ENCODE data around the gene CDRT4. TPM values are rescaled to one million over a fixed set of nuclear protein-coding genes. Genes with fewer than 3 reads are reported as not detected.

Gene CDRT4
- total and polyA plus RNA-seq, 10 of the 15 experiments (the other 5 are each of a cell fraction or from before 2014, with no cell fraction given) = 0.11 to 1.3 (median 0.51) TPM; not detected in 3

GRCh38 chr17:15456972-15457722 lies 10.3 kb downstream of the CDRT4 start (continued):
- no peak for TF ChIP-seq CBX5 (IDR thresholded peaks at IDR 0.05; ENCODE audit: low read depth)
- TF ChIP-seq CHD4 (IDR thresholded peaks at IDR 0.05) = no peak
- no peak for TF ChIP-seq ASH2L (IDR thresholded peaks at IDR 0.05; ENCODE audit: borderline replicate concordance, low read depth)
- no peak for TF ChIP-seq CBX3 (IDR thresholded peaks at IDR 0.05; ENCODE audit: borderline replicate concordance, low read depth)
- no peak for TF ChIP-seq POLR2AphosphoS5 (IDR thresholded peaks at IDR 0.05; ENCODE audit: low read length)

DNA sequence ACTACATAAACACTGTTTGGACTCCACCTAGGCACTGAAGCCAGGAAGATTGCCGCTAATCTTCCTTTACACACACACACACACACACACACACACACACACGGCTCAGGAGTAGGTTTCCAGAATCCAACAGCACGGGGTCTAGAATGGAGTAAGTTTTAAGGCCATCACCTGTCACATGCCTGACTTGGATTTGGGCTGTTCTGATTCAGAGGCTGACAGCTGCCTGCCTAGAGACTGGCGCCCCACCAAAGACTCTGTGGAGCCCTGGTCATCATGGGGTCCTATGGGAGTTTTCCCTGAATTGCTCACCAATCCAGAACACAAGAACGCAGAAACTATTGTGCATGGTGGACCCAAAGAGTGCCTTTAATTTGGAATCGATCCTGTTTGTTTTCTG lies 10.9 kb downstream of the CDRT4 start:
- ChIA-PET SMC1A (ENCODE audit: uncharacterized antibody, unreplicated experiment) (no interaction called here), CTCF (no interaction called here), RAD21 (ENCODE audit: unreplicated experiment) (no interaction called here), POLR2A (no interaction called here)
- H3K9ac ChIP-seq (ENCODE audit: control insufficient read depth, insufficient read depth, low read length) = no peak overlapping the region
- intact Hi-C loops (cut with micrococcal nuclease; ENCODE audit: unreplicated experiment) = no loop called here
- in situ Hi-C loops (cut with MboI) = no loop called here
- H3K27me3 ChIP-seq (replicated peaks in 1 of 2; ENCODE audit: control insufficient read depth in 2 of 2, insufficient read depth in 2 of 2, low read length in 1 of 2) = no peaks in the 10 kb centered on the region
- H3K4me3 ChIP-seq = no peak overlapping the region
- H3K4me2 ChIP-seq (ENCODE audit: control insufficient read depth, insufficient read depth) = no peak overlapping the region
- H3K9me3 ChIP-seq (replicated peaks; ENCODE audit: control insufficient read depth, insufficient read depth, low read length) = no peaks in the 10 kb centered on the region
- BruUV-seq (replicated peaks) = no TSS peak
- H2AFZ ChIP-seq (ENCODE audit: control insufficient read depth, low read depth, low read length) = no peak overlapping the region
- no peaks in the 10 kb centered on the region for H4K20me1 ChIP-seq (ENCODE audit: control insufficient read depth, insufficient read depth)
- TF ChIP-seq SREBF1 (IDR thresholded peaks at IDR 0.05; ENCODE audit: low read length) = no peak
- TF ChIP-seq BCLAF1 (IDR thresholded peaks at IDR 0.05) = no peak
- TF ChIP-seq MYB (IDR thresholded peaks at IDR 0.05; ENCODE audit: borderline replicate concordance, low read depth, low read length) = no peak
- no peak for TF ChIP-seq MEF2A (IDR thresholded peaks at IDR 0.05; ENCODE audit: insufficient read depth, low read depth, low read length)
- no peak for TF ChIP-seq TCF3 (IDR thresholded peaks at IDR 0.05; ENCODE audit: borderline replicate concordance, insufficient read depth, low read depth, low read length)
- no peak for TF ChIP-seq CBFB (IDR thresholded peaks at IDR 0.05; ENCODE audit: low read depth)
- TF ChIP-seq ATF7 (IDR thresholded peaks at IDR 0.05; ENCODE audit: low read depth) = no peak
- no peak for TF ChIP-seq EGR1 (IDR thresholded peaks at IDR 0.05; ENCODE audit: borderline replicate concordance in 1 of 2, low read depth in 2 of 2, low read length in 2 of 2)
- TF ChIP-seq, protein P1, sequence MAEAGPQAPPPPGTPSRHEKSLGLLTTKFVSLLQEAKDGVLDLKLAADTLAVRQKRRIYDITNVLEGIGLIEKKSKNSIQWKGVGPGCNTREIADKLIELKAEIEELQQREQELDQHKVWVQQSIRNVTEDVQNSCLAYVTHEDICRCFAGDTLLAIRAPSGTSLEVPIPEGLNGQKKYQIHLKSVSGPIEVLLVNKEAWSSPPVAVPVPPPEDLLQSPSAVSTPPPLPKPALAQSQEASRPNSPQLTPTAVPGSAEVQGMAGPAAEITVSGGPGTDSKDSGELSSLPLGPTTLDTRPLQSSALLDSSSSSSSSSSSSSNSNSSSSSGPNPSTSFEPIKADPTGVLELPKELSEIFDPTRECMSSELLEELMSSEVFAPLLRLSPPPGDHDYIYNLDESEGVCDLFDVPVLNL (IDR thresholded peaks at IDR 0.05; ENCODE audit: low read depth, low read length) = no peak
- no peak for TF ChIP-seq ESRRA (IDR thresholded peaks at IDR 0.05; ENCODE audit: low read length)
- no peak for TF ChIP-seq RFX5 (IDR thresholded peaks at IDR 0.05; ENCODE audit: low read depth, low read length)
- no peak for TF ChIP-seq GATAD2B (conservative IDR thresholded peaks at IDR 0.05; ENCODE audit: low read depth)
- no peak for TF ChIP-seq NFXL1 (IDR thresholded peaks at IDR 0.05; ENCODE audit: borderline replicate concordance)
- no peaks in the 10 kb centered on the region for H3K79me2 ChIP-seq (ENCODE audit: control insufficient read depth, insufficient read depth, low read length)
- H3K27ac ChIP-seq (ENCODE audit: control insufficient read depth, insufficient read depth) = no peak overlapping the region
- 16% methylated on average over 6 of the region's 6 CpGs for WGBS (ENCODE audit: insufficient coverage, insufficient replicate concordance, low lambda C conversion rate, missing lambda C conversion rate)
- no peaks in the 10 kb centered on the region for H3K4me1 ChIP-seq (ENCODE audit: control insufficient read depth, insufficient read depth, low read length)
- FAIRE-seq = no peak
- H3K36me3 ChIP-seq (ENCODE audit: control insufficient read depth in 2 of 2, insufficient read depth in 2 of 2, low read length in 1 of 2) = no peaks in the 10 kb centered on the region
- no peak for DNase-seq (ENCODE audit: low read depth, low spot score)
- no peak for ATAC-seq
